ENCODE results near the gene PTGES2.

Gene PTGES2

DNA sequence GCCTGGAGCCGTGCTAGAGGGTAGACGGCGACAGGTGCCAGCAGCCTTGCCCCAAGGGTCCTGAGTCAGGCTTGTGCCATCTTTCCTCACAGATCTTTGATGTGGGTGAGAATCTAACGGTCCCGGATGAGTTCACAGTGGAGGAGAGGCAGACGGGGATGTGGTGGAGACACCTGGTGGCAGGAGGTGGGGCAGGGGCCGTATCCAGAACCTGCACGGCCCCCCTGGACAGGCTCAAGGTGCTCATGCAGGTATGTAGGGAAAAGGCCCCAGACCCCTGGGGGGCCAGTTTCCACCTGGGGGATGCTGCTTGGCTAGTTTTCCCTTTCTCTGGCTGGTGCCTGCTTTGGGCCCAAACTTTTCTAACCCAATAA lies 24.0 kb downstream of the PTGES2 start:
- no peak for DNase-seq (ENCODE audit: low read depth, low spot score)

- DNase-seq (ENCODE audit: low read depth, low spot score) = no peak
These were observed 24.5 kb downstream of the PTGES2 start for GRCh38 chr9:128102861-128103588.

DNA sequence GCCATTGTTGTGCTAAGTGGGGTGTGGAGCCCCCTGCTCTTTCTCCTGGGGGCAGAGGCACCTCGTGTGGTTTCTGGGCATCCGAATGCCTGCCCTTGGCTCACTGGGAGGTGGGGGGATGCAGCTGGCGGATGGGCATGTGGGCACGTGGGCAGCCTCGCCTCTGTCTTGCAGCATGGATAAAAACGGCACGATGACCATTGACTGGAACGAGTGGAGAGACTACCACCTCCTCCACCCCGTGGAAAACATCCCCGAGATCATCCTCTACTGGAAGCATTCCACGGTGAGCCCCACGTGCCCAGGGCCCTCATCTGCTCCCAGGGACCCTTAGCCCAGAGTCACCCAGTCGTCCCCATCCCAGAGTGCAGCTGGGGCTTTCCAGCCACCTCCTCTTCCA lies 25.3 kb downstream of the PTGES2 start:
- no peak for DNase-seq (ENCODE audit: low read depth, low spot score)

- DNase-seq (ENCODE audit: low read depth, low spot score) = no peak
These were observed 25.8 kb downstream of the PTGES2 start for GRCh38 chr9:128101690-128102089.

DNA sequence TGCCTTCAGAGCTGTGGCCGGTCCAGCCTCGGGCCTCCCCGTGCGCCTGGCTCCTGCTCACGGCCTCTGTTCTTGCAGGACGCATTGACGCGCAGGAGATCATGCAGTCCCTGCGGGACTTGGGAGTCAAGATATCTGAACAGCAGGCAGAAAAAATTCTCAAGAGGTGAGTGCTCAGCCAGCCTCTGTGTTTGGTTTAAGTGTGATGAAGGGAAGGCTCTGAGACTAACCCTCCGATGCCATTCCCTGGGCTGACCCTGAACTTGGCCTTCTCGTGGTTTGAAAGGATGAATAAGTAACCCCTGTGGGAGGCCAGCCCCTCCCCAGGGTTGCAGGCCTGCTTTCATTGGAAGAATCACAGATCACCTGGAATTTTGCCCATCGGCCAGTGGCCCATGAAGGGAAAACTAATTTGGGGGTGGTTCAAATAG lies 26.3 kb downstream of the PTGES2 start:
- DNase-seq (ENCODE audit: low read depth, low spot score) = no peak

DNA sequence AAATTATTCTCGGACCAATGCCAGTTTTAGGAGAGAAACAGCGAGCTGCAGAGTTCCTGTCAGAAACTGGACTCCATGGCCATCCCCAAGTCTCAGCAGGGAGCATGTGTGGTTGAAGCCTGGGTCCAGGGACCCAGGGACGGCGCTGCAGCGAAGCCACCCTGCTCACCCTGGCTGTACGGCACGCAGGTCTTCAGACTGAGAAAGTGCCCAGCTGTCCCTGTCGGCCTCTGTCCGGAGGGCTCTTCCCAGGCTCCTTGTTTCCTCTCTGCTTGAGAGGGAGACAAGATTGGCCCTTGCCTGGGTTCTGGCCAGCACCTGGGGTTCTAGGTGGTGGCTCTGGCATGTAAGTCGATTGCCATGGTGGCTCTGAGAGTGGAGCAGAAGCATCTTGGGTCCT lies 26.9 kb downstream of the PTGES2 start:
- no peak for DNase-seq (ENCODE audit: low read depth, low spot score)

GRCh38 chr9:128099932-128100491 lies 27.5 kb downstream of the PTGES2 start:
- no peak for DNase-seq (ENCODE audit: low read depth, low spot score)

DNA sequence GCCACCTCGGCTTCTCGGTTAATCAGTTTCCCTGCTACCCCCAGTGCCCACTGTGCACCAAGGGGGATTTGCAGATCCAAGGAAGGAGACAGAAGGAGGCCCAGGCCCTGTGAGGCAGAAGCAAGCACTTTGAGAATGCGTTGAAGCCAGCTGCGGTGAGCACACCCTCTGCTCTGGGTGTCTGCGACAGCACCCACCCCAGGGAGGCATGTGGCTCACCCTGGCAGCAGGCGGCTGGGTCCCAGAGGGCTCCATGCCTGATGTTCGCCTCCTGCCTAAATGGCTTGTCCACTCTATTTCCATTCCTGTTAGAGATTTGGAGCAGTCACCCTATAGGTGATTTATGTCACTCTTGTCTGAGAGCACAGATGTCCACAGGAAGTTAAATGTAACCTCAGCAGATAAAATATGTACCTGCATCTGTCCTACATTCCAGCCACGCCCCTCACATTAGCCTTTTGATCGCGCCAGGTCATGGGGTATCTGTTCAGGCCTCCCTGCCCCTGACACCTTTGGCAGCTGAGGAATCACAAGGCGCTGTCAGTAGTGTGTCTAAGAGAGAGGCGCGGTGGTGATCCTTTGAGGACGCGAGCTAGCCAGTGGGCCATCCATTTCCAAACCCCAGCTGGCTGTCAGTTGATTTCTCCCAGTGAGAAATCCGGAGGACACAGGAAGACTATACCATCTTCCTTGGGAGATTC lies 28.1 kb downstream of the PTGES2 start:
- DNase-seq (ENCODE audit: low read depth, low spot score) = no peak

- DNase-seq (ENCODE audit: low read depth, low spot score) = peak; percentile 25
These were observed 29.0 kb downstream of the PTGES2 start for GRCh38 chr9:128098297-128099230.

GRCh38 chr9:128097543-128098296 lies 29.8 kb downstream of the PTGES2 start:
- DNase-seq (ENCODE audit: low read depth, low spot score) = no peak

DNA sequence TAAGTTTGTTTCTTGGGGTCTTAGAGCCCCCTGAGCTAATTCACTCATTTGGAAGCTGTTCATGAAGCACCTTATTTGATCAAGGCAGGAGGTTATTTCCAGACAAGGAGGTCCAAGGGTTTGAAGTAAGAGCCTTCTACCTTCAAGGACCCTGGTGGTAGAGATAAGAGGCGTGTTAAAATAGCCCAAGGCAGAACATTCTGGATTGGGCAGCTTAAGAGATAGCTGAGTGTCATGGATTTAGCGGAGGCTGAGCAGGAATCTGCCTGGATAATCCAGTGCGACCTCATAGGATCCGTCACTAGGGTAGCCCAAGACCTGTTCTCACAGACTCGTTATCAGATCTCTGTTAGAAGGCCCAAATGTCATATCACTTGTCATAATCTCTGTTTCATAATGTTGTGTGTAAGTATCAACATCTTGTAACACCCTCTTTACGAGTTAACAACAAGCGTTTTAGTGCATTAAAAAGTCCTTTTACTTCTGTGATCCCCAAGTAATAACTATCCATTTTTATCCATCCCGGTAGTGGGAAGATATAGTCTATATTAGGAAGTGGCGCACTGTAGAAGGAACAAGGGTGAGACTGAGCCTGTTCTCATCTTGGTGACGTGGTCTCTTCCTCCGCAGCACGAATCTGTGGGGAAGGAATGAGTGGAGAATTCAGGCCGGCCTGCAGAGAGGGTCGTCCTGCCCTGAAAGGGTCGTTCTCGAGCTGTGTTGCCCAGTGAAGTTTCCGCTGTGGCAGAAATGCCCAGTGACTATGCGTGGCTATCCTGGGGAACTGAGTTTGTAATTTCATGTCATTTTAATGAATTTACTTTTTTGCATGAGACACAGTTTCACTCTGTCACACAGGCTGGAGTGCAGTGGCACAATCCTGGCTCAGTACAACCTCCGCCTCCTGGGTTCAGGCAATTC lies 30.7 kb downstream of the PTGES2 start:
- DNase-seq (ENCODE audit: low read depth, low spot score) = no peak

- DNase-seq (ENCODE audit: low read depth, low spot score) = no peak
These were observed 32.5 kb downstream of the PTGES2 start for GRCh38 chr9:128094950-128095544.

- DNase-seq (ENCODE audit: low read depth, low spot score) = peak; percentile 52
These were observed 33.2 kb downstream of the PTGES2 start for GRCh38 chr9:128094166-128094949.

- no peak for DNase-seq (ENCODE audit: low read depth, low spot score)
These were observed 34.5 kb downstream of the PTGES2 start for GRCh38 chr9:128093011-128093410.

DNA sequence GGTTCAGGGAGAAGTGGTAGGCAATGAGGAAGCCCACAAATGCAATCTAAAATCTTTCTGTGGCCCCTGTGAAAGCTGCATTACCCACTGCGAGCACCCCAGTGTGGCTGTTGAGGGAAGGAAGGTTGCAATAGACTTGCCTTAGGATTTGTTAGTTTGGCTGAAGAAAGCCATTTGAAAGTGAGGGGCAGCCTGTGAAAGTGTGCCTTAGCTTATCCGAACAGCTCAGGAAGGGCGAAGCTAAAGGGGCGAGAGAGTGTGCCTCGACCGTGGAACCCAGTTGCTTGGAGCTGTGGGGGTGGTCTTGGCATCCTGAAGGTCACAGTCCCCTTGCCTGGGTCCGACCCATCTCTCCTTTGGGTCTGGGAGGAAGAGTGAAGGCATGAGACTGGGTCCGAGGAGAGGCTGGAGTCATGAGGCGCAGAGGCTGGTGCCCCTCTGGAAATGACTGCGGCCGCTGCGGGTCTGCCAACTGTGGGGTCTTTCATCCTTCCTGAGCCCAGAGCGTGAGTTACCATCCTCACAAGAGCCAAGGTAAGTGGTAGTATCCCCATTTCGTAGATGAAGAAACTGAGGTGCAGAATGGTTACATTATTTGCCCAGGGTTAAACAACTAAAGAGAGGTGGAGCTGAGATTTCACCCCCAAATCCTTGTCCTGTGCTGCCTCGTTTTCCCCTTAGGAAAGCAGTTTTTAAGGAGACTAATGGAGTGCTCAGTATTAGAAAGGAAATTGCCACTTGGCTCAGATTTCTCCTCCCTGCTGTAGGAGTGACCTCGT lies 35.1 kb downstream of the PTGES2 start:
- DNase-seq (ENCODE audit: low read depth, low spot score) = no peak

- DNase-seq (ENCODE audit: low read depth, low spot score) = no peak
These were observed 36.0 kb downstream of the PTGES2 start for GRCh38 chr9:128091571-128091970.

DNA sequence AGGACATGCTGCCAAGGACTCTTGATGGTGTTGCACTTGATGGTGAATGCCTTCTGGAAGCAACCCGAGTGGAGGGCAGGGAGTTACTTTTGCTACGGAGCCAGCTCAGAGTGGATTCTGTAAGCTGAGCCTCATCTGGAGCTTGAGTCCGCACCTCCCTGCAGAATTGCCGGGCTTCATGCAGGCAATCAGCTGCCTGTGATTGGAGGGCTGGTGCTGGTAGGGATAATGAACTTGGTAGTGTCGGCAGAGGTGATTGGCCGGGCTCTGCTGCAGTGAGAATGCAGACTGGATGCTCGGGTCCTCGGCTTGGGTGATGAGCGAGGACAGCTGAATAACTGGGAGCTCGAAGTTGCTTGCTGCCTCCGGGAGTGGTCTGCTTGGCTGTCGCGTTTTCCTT lies 36.4 kb downstream of the PTGES2 start:
- no peak for DNase-seq (ENCODE audit: low read depth, low spot score)

DNA sequence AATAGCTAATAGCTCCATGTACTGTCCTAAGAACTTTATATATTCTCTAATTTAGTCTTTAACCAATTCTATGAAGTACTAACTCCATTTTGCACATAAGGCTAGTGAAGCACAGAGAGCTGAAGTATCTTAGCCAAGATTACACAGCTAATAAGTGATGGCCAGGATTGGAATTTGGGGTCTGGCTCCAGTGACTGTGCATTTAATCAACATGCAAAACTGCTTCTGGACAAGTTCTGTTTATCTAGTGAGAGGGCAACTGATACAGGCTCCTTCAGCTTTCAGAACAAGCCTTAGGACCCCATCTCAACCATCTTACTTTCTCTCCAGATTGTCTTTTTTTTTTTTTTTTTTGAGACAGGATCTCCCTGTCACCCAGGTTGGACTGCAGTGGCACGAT lies 38.2 kb downstream of the PTGES2 start:
- no peak for DNase-seq (ENCODE audit: low read depth, low spot score)

Measured in activated naive CD8-positive, alpha-beta T cell treated with anti-CD3 and anti-CD28 coated beads, Interleukin-2, amount 50 U/mL, for 16 hours (primary cell).